Measurements from ENCODE around the gene MAPK8IP1.
A peak's percentile ranks its signal among the peaks of the same experiment; 100 is the strongest.

The MAPK8IP1 gene

GRCh38 chr11:45852018-45852711, 33.3 kb upstream of the MAPK8IP1 start:
- H3K4me1 ChIP-seq (ENCODE audit: control insufficient read depth, insufficient read depth, low read depth, low read length): peaks cover 9% of the 10 kb centered on the region
- H3K23ac ChIP-seq (ENCODE audit: low read length in 2 of 2): peak overlapping the region in 1 of 2 experiments; percentile 9
- H3K4ac ChIP-seq (ENCODE audit: low read depth in 1 of 2, low read length in 2 of 2): no peak overlapping the region
- H3K4me3 ChIP-seq (ENCODE audit: insufficient read depth in 1 of 2, low read depth in 1 of 2, low read length in 2 of 2): no peak overlapping the region
- H3K36me3 ChIP-seq (ENCODE audit: control insufficient read depth in 1 of 2, insufficient read depth in 2 of 2, low read depth in 1 of 2, low read length in 2 of 2): peaks cover 5 to 8% of the 10 kb centered on the region in 2 experiments
- DNase-seq: no peak
- no peak overlapping the region for H2AK5ac ChIP-seq (ENCODE audit: low read length, severe bottlenecking)
- no peak overlapping the region for H3K18ac ChIP-seq (ENCODE audit: low read depth in 1 of 2, low read length in 2 of 2)
- H4K8ac ChIP-seq (ENCODE audit: low read length): no peak overlapping the region
- no peak overlapping the region for H2BK12ac ChIP-seq (ENCODE audit: low read length in 2 of 2)
- no peak overlapping the region for H2BK120ac ChIP-seq (ENCODE audit: low read depth, low read length)
- no peak overlapping the region for H3K4me2 ChIP-seq (ENCODE audit: low read length, poor library complexity, severe bottlenecking)
- no peak overlapping the region for H3K14ac ChIP-seq (ENCODE audit: low read length in 2 of 2)
- no peak overlapping the region for H4K91ac ChIP-seq (ENCODE audit: low read length)
- H2AFZ ChIP-seq (ENCODE audit: low read depth, low read length): no peak overlapping the region
- H3K27ac ChIP-seq (ENCODE audit: low read length, poor library complexity, severe bottlenecking): no peak overlapping the region
- H3K79me1 ChIP-seq (replicated peaks; ENCODE audit: low read length, poor library complexity, severe bottlenecking): peaks cover 39% of the 10 kb centered on the region
- no peaks in the 10 kb centered on the region for H3K9me3 ChIP-seq (ENCODE audit: control insufficient read depth, low read length)
- H2BK15ac ChIP-seq (ENCODE audit: low read depth, poor library complexity, severe bottlenecking): no peak overlapping the region
- WGBS: 58% methylated on average over 4 of the region's 4 CpGs
- no peak overlapping the region for H2BK5ac ChIP-seq (ENCODE audit: low read depth, low read length, poor library complexity, severe bottlenecking)
- H3K27me3 ChIP-seq (ENCODE audit: control insufficient read depth in 1 of 2, insufficient read depth in 1 of 2, low read length in 2 of 2): no peaks in the 10 kb centered on the region
- peak overlapping the region; percentile 33 for H3K9ac ChIP-seq (ENCODE audit: low read length)

- Histone ChIP-seq H2BK5ac (ENCODE audit: low read depth, low read length, poor library complexity, severe bottlenecking) (no peak overlapping the region), H2BK12ac (ENCODE audit: low read length in 2 of 2) (no peak overlapping the region), H3K14ac (ENCODE audit: low read length in 2 of 2) (no peak overlapping the region), H4K8ac (ENCODE audit: low read length) (no peak overlapping the region), H3K4ac (ENCODE audit: low read depth in 1 of 2, low read length in 2 of 2) (no peak overlapping the region), H3K36me3 (ENCODE audit: control insufficient read depth in 1 of 2, insufficient read depth in 2 of 2, low read depth in 1 of 2, low read length in 2 of 2) (peaks cover 7 to 8% of the 10 kb centered on the region in 2 experiments), H3K4me2 (ENCODE audit: low read length, poor library complexity, severe bottlenecking) (no peak overlapping the region), H4K91ac (ENCODE audit: low read length) (no peak overlapping the region), H3K23ac (ENCODE audit: low read length in 2 of 2) (no peak overlapping the region), H3K27ac (ENCODE audit: low read length, poor library complexity, severe bottlenecking) (no peak overlapping the region), H3K4me3 (ENCODE audit: insufficient read depth in 1 of 2, low read depth in 1 of 2, low read length in 2 of 2) (no peak overlapping the region), H2AFZ (ENCODE audit: low read depth, low read length) (no peak overlapping the region), H3K18ac (ENCODE audit: low read depth in 1 of 2, low read length in 2 of 2) (no peak overlapping the region), H2BK120ac (ENCODE audit: low read depth, low read length) (no peak overlapping the region), H3K9me3 (ENCODE audit: control insufficient read depth, low read length) (no peaks in the 10 kb centered on the region), H3K9ac (ENCODE audit: low read length) (peak overlapping the region; percentile 33), H2BK15ac (ENCODE audit: low read depth, poor library complexity, severe bottlenecking) (no peak overlapping the region), H2AK5ac (ENCODE audit: low read length, severe bottlenecking) (no peak overlapping the region), H3K27me3 (ENCODE audit: control insufficient read depth in 1 of 2, insufficient read depth in 1 of 2, low read length in 2 of 2) (no peaks in the 10 kb centered on the region), H3K79me1 (replicated peaks; ENCODE audit: low read length, poor library complexity, severe bottlenecking) (peaks cover 35% of the 10 kb centered on the region), H3K4me1 (ENCODE audit: control insufficient read depth, insufficient read depth, low read depth, low read length) (peaks cover 10% of the 10 kb centered on the region)
- no peak for DNase-seq
- no CpG with 5 or more reads among the region's 1 CpG for WGBS
Observed at GRCh38 chr11:45852712-45853101, 32.7 kb upstream of the MAPK8IP1 start.

- 91% methylated on average over 6 of the region's 7 CpGs for WGBS
Observed at GRCh38 chr11:45853332-45854219, 31.9 kb upstream of the MAPK8IP1 start.

GRCh38 chr11:45855308-45855707, 30.1 kb upstream of the MAPK8IP1 start:
- no peaks in the 10 kb centered on the region for H3K27me3 ChIP-seq (ENCODE audit: control insufficient read depth in 1 of 2, insufficient read depth in 1 of 2, low read length in 2 of 2)
- no peak overlapping the region for H3K18ac ChIP-seq (ENCODE audit: low read depth in 1 of 2, low read length in 2 of 2)
- no peak overlapping the region for H2AFZ ChIP-seq (ENCODE audit: low read depth, low read length)
- peak overlapping the region in 1 of 2 experiments; percentile 23 for H3K4me3 ChIP-seq (ENCODE audit: insufficient read depth in 1 of 2, low read depth in 1 of 2, low read length in 2 of 2)
- H3K23ac ChIP-seq (ENCODE audit: low read length in 2 of 2): no peak overlapping the region
- peak overlapping the region; percentile 73 for H3K9ac ChIP-seq (ENCODE audit: low read length)
- H4K8ac ChIP-seq (ENCODE audit: low read length): no peak overlapping the region
- H3K79me1 ChIP-seq (replicated peaks; ENCODE audit: low read length, poor library complexity, severe bottlenecking): peaks cover 33% of the 10 kb centered on the region
- H2BK120ac ChIP-seq (ENCODE audit: low read depth, low read length): no peak overlapping the region
- H3K4me1 ChIP-seq (ENCODE audit: control insufficient read depth, insufficient read depth, low read depth, low read length): peaks cover 26% of the 10 kb centered on the region
- peak overlapping the region in 1 of 2 experiments; percentile 11 for H2BK12ac ChIP-seq (ENCODE audit: low read length in 2 of 2)
- no peak overlapping the region for H3K14ac ChIP-seq (ENCODE audit: low read length in 2 of 2)
- H3K4me2 ChIP-seq (ENCODE audit: low read length, poor library complexity, severe bottlenecking): no peak overlapping the region
- no peak overlapping the region for H3K4ac ChIP-seq (ENCODE audit: low read depth in 1 of 2, low read length in 2 of 2)
- 73% methylated on average over 5 of the region's 5 CpGs for WGBS
- H3K27ac ChIP-seq (ENCODE audit: low read length, poor library complexity, severe bottlenecking): no peak overlapping the region
- no peak for DNase-seq
- H3K9me3 ChIP-seq (ENCODE audit: control insufficient read depth, low read length): no peaks in the 10 kb centered on the region
- no peak overlapping the region for H2BK5ac ChIP-seq (ENCODE audit: low read depth, low read length, poor library complexity, severe bottlenecking)
- H2AK5ac ChIP-seq (ENCODE audit: low read length, severe bottlenecking): no peak overlapping the region
- no peak overlapping the region for H2BK15ac ChIP-seq (ENCODE audit: low read depth, poor library complexity, severe bottlenecking)
- peaks cover 14 to 16% of the 10 kb centered on the region in 2 experiments for H3K36me3 ChIP-seq (ENCODE audit: control insufficient read depth in 1 of 2, insufficient read depth in 2 of 2, low read depth in 1 of 2, low read length in 2 of 2)
- no peak overlapping the region for H4K91ac ChIP-seq (ENCODE audit: low read length)

More at GRCh38 chr11:45853332-45854219, 31.9 kb upstream of the MAPK8IP1 start:
- H3K9ac ChIP-seq (ENCODE audit: low read length): no peak overlapping the region
- H3K27ac ChIP-seq (ENCODE audit: low read length, poor library complexity, severe bottlenecking): no peak overlapping the region
- peaks cover 16% of the 10 kb centered on the region for H3K4me1 ChIP-seq (ENCODE audit: control insufficient read depth, insufficient read depth, low read depth, low read length)
- H2BK15ac ChIP-seq (ENCODE audit: low read depth, poor library complexity, severe bottlenecking): no peak overlapping the region
- no peak overlapping the region for H3K4me2 ChIP-seq (ENCODE audit: low read length, poor library complexity, severe bottlenecking)
- H4K8ac ChIP-seq (ENCODE audit: low read length): no peak overlapping the region
- H2AFZ ChIP-seq (ENCODE audit: low read depth, low read length): no peak overlapping the region
- H3K23ac ChIP-seq (ENCODE audit: low read length in 2 of 2): no peak overlapping the region
- H2BK120ac ChIP-seq (ENCODE audit: low read depth, low read length): no peak overlapping the region
- no peak overlapping the region for H3K14ac ChIP-seq (ENCODE audit: low read length in 2 of 2)
- H3K4me3 ChIP-seq (ENCODE audit: insufficient read depth in 1 of 2, low read depth in 1 of 2, low read length in 2 of 2): no peak overlapping the region
- H2BK5ac ChIP-seq (ENCODE audit: low read depth, low read length, poor library complexity, severe bottlenecking): no peak overlapping the region
- no peak overlapping the region for H2AK5ac ChIP-seq (ENCODE audit: low read length, severe bottlenecking)
- H3K27me3 ChIP-seq (ENCODE audit: control insufficient read depth in 1 of 2, insufficient read depth in 1 of 2, low read length in 2 of 2): no peaks in the 10 kb centered on the region
- no peak overlapping the region for H3K4ac ChIP-seq (ENCODE audit: low read depth in 1 of 2, low read length in 2 of 2)
- no peaks in the 10 kb centered on the region for H3K9me3 ChIP-seq (ENCODE audit: control insufficient read depth, low read length)
- DNase-seq: no peak
- H3K18ac ChIP-seq (ENCODE audit: low read depth in 1 of 2, low read length in 2 of 2): no peak overlapping the region
- peaks cover 31% of the 10 kb centered on the region for H3K79me1 ChIP-seq (replicated peaks; ENCODE audit: low read length, poor library complexity, severe bottlenecking)
- H3K36me3 ChIP-seq (ENCODE audit: control insufficient read depth in 1 of 2, insufficient read depth in 2 of 2, low read depth in 1 of 2, low read length in 2 of 2): peaks cover 8 to 9% of the 10 kb centered on the region in 2 experiments
- no peak overlapping the region for H4K91ac ChIP-seq (ENCODE audit: low read length)
- no peak overlapping the region for H2BK12ac ChIP-seq (ENCODE audit: low read length in 2 of 2)
